NT2/D1 (cell line): ENCODE data around the gene ZNF536.

Experiments
- YY1 ChIP-seq: IDR thresholded peaks from 2 replicates; pipeline ENCODE4 v1.6.1; 2011; ENCODE audit not compliant: insufficient read length, insufficient read depth
- ZNF274 ChIP-seq: IDR thresholded peaks from 2 replicates; pipeline ENCODE4 v1.6.1; 2011; ENCODE audit warnings: mild to moderate bottlenecking, low read depth, low read length

- no peak for TF ChIP-seq YY1
- TF ChIP-seq ZNF274: no peak
Measured at GRCh38 chr19:30350692-30351663, 21.2 kb upstream of the ZNF536 start.
